Measurements from ENCODE around the gene CISD3.
A peak's percentile ranks its signal among the peaks of the same experiment; 100 is the strongest.

Gene CISD3

GRCh38 chr17:38697061-38697820 is 32.9 kb upstream of the CISD3 start:
- no peak for TF ChIP-seq CTCF (conservative IDR thresholded peaks at IDR 0.05)
- no peak for TF ChIP-seq ZFX (IDR thresholded peaks at IDR 0.05)
- no peak overlapping the region for H3K27ac ChIP-seq

DNA sequence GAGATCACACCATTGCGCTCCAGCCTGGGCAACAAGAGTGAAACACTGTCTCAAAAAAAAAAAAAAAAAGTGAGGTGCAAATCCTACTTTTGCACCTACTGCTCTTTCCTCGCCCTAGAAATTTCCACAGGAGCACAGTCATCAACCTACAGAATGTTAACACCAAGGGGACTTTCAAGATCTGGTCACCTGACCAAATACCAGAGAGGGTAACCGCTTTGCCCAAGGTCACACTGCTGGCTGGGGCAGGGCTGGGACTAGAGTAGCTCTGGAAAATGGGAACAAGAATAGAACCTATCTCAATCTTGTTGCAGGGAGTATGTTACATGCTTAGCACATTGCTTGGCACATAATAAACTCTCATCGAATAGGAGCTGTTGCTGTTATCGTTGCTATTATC is 31.4 kb upstream of the CISD3 start:
- no peak overlapping the region for H3K27ac ChIP-seq
- TF ChIP-seq CTCF (conservative IDR thresholded peaks at IDR 0.05) (no peak), ZFX (IDR thresholded peaks at IDR 0.05) (no peak)

- TF ChIP-seq CTCF (conservative IDR thresholded peaks at IDR 0.05) (no peak), ZFX (IDR thresholded peaks at IDR 0.05) (no peak)
Measured at GRCh38 chr17:38701504-38702165, 28.5 kb upstream of the CISD3 start.

DNA sequence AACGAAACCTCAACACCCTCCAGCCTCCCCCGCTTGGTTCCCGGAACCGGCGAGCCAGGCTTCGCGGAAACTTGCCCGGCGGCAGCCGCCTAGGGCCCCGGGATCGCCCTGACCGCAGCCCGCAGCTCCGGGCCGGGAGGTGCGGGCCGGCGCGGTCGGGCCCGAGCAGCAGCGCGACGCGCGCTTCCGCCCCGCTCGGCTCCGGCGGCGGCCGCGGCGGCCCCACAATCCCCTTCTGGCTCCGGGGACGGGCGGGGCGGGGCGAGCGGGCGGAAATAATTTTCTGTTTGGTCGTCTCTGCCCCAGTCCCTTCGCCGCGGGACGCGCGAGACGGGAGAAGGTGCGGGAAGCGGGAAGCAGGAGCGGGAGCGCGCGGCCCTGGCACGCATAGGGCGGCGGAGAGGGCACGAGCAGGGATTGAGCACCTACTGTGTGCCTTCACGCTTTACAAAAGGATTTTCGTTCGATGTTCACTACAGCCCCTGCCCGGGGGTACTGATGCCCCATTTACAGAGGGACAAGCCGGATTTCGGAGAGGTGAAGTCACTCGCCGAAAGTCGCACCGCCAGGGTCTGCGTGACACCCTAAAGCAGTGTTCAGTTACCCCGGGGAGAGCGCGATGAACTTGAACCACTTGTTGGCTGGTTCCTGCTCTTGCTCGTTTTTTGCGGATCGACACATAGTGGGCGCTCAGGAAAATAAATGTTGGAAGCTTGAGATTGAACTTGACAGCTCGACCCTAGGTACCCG is 27.8 kb upstream of the CISD3 start:
- peak overlapping the region; percentile 98 for H3K27ac ChIP-seq
- TF ChIP-seq ZFX (IDR thresholded peaks at IDR 0.05) (peak; percentile 50; the same call in 1 of the 2 replicates), CTCF (conservative IDR thresholded peaks at IDR 0.05) (no peak)

More at GRCh38 chr17:38701504-38702165, 28.5 kb upstream of the CISD3 start:
- H3K27ac ChIP-seq: peak overlapping the region; percentile 98

GRCh38 chr17:38702916-38703741 is 27.0 kb upstream of the CISD3 start:
- TF ChIP-seq CTCF (conservative IDR thresholded peaks at IDR 0.05): no peak
- no peak for TF ChIP-seq ZFX (IDR thresholded peaks at IDR 0.05)
- peak overlapping the region; percentile 98 for H3K27ac ChIP-seq

DNA sequence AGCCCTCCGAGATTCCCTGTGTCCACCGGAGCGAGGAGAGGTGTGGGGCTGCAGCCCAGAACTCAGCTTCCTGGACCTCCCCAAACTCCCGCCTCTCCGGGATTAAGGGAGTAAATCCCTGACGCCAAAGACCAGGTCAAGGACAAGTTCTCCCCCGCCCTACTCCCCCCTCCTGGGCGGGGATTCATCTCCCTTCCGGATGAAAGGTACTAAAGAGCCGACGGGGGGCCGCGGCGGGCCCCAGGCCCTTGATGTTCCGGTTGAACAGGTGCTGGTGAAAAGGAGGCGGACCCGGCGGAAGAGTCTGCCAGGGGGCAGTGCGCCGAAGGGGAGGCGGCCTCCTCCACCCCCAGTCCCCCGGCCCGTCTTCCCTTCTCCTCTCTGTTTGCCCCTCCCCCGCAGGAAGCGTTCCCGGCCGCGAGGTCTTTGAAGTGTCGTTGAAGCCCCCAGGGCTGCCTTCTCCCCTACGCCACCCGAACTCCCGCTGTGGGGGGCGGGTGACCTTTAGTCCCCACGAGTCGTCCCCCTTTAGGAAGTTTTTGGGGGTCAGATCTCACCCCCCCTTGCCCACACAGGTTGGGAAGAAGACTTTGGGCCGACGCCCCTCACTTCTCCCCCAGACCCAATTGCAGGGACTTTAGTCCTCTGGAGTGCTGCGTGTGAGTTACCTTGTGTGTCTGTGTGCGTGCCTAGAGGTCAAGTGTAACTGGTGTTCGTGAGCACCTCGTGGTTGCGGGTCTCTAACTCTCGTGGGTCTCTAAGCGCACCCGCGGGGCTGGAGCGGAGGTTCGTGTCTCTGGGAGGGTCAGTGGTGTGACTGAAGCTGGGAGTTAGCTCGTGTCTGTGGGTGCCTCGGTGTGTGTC is 26.2 kb upstream of the CISD3 start:
- H3K27ac ChIP-seq: peak overlapping the region; percentile 98
- TF ChIP-seq CTCF (conservative IDR thresholded peaks at IDR 0.05): no peak
- no peak for TF ChIP-seq ZFX (IDR thresholded peaks at IDR 0.05)
